CD4-positive, alpha-beta T cell treated with Interleukin-4 for 1 hour (primary cell): ENCODE results near the gene CRHBP.
A peak's percentile ranks its signal among the peaks of the same experiment; 100 is the strongest.
"Not testable (repeated sequence)": the region's sequence is repeated elsewhere in the genome, so short reads cannot be mapped to it uniquely, and the experiment has no call there.

Experiments used
- DNase-seq, 2 donors: peaks; one replicate each; pipeline ENCODE4 v3.0.0-alpha.2; 2020 to 2022

Gene CRHBP

DNA sequence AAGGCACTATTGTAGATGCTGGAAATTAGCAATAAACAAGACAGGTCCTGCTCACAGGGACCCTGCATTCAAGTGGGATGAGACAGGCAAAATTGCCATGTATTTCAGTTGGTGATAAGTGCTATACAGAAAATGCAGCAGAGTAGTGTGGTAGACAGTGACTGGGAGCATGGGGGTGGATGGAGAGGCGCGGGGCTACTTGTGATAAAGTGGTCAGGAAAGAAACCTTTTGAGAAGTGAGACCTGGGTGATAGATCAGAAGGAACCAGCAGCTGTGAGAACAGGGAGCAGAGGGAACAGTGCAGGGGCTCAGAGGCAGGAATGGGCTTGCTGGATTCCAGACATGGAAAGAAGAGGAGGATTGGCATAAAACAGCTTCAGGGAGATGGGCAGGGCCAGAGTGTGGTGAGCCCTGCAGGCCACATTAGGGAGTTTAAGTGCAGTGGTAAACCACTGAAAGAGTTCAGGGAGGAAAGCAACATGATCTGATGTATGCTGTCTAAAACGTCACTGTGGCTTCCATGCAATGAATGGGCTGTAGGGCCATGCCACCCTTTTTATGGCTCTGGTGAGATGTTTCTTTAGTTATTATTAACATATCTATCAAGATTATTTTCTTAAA lies 7.3 kb downstream of the CRHBP start:
- no peak for DNase-seq

DNA sequence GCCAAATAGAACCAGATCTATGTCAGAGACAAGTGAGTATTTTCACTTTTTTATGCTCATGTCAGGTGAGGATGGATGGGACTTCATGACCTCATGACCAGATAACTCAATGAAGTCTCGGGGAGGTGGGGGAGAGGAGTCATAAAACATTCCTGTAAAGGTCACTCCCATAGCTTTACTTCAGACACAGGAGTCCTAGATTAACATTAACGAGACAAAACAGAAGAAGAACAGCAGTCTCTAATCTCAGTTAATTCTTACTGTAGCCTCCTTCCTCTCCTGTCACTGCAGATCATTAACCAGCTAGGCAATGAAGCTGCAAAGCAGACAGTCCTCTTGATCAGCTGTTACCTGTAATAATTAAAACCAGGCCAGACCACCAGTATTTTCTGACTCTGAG lies 11.2 kb downstream of the CRHBP start:
- no peak for DNase-seq

DNA sequence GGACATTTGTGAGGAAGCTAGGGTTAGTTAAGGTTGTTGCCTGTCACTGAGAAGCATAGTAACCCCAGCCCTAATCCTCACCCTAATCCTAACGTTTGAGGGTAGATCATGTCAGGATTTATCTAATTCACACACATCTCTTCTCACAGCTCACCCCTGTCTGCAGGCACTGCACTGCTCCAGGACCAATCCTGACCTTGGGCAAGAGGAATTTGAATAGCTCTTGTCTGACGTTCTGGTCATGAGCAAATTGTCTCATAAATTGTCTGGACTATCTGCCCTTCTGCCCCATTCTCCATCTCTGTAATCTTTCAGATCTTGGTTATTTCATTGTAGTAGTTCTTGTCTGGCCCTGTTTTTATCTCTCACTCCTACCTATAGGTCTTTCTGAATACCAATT lies 18.7 kb downstream of the CRHBP start:
- DNase-seq, result no peak

DNA sequence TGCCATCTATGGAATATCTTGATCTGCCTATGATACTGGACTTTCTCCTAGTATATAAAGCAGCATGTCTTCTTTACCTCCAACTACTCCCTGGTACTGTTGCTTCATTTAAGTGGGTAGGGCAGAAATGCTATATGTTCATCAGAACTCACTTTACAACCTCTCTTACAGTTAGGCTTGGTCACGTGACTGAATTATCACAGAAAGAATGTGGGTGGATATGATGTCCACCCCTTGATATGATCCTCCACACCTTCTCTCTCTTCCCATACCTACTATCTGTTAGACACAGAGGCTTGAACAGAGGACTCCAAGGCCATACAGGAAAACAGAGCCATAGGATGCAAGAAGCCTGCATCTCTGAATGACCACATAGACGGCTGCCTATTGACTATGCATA lies 19.8 kb downstream of the CRHBP start:
- no peak for DNase-seq

DNA sequence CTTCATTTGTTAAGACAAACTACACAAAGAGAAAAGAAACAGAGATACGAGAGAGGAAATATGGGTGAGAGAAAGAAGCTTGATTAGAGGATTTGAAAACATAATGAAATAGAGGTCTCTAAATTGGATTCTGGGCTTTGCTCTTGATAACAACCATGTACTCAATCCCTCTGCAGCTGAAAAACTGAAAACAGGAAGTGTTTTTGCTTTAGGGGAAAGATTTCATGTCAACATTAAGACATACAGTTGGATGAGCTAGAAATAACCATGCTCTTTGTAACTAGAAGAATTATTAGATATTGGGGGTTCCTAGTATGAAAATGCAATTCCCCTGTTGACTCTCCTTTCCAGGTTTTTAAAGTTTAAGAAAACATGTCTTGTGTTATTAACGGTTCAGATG lies 21.9 kb downstream of the CRHBP start:
- no peak for DNase-seq

DNA sequence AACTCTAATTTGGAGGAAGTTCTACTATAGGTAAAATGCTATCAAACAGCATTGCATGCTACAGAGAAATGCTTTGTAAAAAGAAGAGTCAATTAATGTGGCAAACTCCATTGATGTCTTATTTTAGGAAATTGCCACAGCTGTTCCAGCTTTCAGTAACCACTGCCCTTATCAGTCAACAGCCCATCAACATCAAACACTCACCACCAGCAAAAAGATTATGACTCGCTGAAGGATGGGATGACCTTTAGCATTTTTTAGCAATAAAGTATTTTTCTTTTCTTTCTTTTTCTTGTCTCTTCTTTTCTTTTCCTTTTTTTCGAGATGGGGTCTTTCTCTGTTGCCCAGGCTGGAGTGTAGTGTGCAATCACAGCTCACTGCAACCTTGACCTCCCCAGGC lies 26.0 kb downstream of the CRHBP start:
- DNase-seq, result no peak

DNA sequence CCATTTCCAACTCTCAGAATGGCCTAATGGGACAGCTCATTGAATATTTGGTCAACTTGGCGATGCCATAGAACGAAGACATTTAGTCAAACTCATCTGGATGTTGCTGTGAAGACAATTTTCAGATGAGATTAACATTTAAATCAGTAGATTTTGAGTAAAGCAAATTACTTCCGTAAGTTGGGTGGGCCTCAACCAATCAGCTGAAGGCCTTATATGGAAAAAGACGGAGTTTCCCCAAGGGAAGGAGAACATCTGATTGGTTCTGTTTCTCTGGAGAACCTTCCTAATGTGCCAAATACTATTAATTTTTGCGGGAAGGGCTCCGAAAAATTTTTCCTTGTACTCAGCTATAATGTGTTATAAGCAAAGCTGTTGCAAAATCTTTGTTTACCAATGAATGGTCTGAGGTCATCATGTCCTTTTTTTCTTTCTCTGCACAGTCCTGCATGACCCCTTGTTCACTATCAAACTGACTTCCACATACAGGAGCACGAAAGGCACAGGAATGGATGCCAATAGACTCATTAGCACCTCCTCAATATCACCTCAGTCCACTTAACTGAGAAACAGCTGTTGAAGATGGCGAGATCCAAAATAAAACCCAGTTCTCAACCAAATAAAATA lies 27.8 kb downstream of the CRHBP start:
- DNase-seq, result no peak

DNA sequence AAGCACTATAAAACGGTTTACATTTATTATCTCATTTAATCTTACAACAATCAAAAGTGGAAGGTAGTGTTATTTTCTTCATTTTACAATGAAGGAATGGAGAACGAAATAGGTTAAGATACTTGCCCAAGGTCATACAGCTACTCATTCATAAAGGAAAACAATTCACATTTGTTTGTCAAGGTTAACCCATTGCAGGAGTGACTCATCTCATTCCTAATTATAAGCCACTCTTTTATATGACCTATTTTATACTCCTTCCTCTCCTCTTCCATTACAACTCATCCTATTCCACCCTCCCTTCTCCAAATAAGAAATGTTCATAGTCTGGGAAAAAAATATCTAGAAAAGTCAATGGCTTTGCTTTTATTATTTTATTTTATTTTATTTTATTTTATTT lies 29.6 kb downstream of the CRHBP start:
- DNase-seq, result no peak

DNA sequence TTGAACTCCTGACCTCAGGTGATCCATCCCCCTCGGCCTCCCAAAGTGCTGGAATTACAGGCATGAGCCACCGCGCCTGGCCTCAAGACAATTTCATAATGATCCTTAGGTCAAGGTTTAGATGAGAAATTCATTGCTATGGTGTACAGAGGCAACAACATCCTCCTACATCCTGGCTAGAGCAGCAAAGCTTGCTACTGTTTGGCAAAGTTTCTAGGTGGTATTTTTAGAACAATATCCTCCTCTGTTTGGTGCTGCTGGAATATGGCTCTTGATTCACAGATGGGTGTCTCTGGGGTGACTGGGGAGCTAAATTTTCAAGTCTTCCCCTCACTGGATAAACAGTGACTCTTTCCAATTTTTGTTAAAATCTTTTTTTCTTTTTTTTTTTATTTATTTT lies 30.6 kb downstream of the CRHBP start:
- DNase-seq, result no peak

DNA sequence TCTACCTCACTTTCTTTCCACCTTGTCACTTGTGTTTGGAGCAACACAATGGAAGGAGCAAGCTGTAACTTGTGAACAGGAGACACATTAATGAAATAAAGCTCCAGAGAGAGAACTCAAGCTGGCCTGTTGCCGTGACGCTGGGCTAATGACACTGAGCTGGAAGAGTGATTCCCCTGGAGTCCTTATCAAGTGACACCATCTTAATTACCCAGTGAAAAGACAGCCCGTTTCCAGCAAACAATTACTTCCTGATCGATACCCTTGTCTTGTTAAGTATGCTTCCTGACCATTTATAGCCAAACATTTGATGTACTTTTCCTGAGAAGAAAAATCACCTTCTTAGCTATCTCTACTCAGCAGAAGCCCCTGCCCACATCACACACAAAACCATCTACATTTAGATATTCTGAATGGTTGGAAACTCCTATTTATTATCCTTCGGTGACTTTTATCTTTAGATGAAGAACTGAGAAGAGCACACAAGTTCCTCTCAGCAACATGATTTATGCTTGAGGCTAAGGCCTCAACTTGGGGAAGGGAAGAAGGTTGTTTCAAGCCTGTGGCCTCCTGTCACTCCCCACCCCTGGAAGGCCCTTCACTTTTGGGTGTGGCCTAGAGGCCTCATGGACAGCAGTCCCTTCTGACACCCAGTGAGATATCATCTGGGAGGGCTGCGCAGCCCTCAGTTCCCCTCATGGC lies 34.1 kb downstream of the CRHBP start:
- DNase-seq, result no peak

DNA sequence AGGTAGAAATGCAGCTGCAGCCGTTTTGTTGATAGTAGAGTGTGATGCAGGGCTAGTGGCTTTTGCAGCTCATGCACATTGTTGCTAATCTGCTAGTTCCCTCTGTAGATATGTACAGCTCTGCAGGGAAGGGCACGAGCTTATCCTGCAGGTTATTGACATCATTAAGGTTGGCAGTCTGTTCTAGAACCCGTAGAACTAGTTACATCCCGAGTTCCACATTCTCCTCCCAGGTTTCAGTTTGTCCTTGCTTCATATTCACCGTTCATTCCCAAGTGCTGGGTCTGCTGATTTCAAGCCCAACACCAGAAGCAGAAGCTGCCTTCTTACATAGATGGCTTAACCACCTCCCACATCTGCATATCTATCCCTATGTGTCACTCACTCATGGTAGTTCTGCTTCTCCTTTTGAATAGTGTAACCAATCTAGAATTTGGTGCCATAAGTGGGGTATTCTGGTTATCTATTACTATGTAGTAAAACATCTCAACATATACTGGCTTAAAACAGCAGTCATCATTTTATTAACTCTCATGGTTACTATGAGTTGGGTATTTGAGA lies 38.1 kb downstream of the CRHBP start:
- no peak for DNase-seq

DNA sequence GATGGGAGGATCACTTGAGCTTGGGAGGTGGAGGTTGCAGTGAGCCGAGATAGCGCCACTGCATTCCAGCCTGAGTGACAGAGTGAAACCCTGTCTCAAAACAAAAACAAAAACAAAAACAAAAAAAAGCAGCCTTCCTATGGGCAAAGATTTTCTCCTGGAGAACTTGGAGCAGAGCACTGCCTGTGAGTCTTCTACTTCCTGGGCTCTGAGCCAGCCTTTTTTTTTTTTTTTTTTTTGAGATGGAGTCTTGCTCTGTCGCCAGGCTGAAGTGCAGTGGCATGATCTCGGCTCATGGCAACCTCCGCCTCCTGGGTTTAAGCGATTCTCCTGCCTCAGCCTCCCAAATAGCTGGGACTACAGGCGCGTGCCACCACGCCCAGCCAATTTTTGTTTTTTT lies 40.6 kb downstream of the CRHBP start:
- not testable (repeated sequence) for DNase-seq

DNA sequence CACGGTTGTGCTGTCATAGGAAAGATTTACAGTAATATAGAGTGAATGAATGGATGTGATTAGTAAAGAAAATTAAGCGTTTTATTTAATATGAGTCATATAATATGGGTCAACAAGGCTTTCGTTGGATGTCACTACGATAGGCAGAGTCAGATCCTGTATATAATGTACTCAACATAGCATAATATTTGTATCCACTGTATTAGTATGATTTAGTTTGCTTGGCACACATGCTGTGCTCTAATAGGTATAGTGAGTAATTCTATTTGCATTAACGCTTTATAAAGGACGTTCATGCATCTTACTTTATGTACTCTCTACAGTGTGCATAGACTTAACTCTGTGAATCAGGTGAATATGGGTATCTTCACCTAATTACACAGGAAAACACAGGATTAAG lies 41.5 kb downstream of the CRHBP start:
- no peak for DNase-seq

DNA sequence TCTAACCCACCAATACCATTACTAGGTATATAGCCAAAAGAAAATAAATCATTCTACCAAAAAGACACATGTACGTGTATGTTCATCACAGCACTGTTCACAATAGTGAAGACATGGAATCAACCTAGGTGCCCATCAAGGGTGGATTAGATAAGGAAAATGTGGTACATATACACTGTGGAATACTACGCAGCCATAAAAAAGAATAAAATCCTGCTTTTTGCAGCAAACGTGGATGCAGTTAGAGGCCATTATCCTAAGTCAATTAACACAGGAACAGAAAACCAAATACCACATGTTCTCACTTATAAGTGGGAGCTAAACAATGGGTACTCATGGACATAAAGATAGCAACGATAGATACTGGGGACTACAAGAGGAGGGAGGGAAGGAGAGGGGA lies 45.4 kb downstream of the CRHBP start:
- not testable (repeated sequence) for DNase-seq

DNA sequence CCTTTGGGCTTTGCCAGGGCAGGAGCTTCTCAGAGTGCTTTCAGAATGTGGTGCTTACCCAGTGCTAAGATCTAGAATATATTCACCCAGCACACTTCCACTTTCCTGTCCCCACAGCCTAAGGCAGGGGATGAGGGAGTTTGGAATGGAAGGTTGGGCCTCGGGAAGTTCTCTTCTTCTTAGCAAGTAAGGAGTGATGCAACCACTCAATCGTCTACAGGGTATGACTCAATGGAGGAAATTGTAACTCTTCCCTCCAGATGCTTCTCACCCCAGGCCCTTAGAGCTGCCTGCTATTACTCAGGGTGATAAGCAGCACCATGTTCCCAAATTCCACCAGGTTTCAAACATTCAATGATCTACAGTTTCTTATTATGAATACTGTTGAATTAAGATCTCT lies 46.6 kb downstream of the CRHBP start:
- DNase-seq, result no peak

DNA sequence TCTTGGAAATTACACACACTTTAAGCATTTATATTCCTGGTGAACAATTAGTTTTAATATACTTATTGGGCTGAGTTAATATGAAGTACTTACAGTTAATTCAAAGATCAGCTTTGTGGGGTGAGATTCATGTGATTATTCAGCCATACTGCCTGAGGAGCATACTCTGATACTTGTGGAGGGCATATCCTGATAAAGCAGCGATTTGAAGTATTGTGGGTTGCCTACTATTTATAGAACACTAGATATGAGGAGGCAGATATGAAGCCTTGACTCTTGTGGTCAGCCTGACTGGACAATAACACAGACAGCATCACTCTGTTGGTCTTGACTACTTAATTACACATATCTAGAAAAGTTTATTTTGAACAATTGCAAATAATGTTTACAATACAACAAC lies 50.4 kb downstream of the CRHBP start:
- no peak for DNase-seq

DNA sequence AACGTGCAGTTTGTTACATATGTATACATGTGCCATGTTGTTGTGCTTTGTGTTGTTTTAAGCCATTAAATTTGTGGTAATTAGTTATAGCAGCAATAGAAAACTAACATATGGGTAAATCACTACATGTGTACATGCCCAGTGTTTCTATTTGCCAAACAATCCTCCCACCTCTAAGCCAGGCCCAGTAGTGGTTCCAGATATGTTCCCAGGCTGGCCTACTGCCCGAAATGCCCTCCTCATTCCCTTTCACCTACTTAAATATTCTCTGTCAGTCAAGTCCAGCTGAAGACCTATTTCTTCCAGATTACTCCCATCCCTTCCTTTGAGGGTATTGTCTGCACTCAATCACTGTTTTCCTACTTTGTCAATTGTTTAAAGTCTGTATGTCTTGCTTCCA lies 53.3 kb downstream of the CRHBP start:
- DNase-seq, result no peak

DNA sequence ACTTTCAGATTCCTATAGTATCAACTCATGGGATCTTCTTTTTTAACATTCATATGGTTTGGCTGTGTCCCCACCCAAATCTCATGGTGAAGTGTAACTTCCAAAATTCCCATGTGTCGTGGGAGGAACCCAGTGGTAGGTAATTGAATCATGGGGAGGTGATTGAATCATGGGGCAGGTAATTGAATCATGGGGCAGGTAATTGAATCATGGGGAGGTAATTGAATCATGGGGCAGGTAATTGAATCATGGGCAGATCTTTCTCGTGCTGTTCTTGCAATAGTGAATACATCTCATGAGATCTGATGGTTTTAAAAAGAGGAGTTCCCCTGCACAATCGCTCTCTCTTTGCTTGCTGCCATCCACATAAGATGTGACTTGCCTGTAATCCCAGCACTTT lies 55.6 kb downstream of the CRHBP start:
- no peak for DNase-seq

DNA sequence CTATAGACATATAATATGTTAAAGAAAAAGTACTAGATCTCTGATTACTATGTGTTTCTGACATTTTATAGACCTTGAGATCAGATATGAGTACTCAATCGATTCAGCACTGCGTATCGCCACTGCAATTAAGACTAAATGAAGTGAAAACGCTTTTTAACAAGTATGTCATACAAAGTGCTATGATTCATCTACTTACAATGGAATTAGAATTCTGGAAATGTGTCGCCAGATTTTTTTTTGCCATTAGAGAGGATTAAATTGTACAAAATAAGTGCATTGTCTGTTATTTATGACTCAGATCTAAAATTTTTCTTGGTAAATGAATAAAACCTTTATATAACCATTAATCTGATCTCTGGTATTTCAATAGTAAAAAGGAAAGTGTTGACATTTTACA lies 57.4 kb downstream of the CRHBP start:
- DNase-seq, result no peak

DNA sequence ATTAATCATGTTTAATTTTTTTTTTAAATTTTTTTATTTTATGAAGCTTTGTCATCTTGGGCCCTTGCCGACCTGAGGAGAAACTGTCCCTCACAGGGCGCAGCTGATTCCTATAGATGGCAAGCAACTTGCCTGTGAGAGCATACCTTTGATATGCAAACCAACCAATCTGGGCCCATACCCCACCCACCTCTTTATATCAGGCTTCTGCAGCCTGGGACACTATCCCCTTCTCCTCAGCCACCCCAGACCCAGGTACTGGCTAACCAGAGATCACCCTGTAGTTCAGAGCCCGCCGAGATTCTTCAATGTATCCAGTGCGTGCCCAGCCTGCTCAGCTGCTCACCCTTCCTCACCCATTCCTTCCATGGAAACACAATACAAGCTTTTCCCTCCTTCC lies 58.7 kb downstream of the CRHBP start:
- DNase-seq, result no peak

DNA sequence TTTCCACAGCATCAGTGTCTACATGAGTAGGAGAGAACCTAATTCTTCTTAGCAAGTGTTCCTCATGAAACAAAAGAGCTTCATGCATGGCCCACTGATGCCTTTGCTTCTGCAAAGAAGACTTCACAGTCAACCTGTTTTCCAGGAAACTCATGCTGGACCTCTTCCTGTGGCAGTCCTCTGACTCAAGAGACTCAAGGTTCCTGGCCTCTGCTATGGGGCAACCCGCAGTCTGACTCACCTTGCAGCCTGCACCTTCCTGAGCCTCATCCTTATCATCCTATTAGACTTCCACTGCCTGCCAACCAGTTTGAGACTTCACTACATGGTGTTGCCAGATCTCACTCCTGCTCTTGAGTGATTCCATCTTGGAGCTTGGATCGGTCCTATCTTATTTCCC lies 59.8 kb downstream of the CRHBP start:
- DNase-seq, result no peak

DNA sequence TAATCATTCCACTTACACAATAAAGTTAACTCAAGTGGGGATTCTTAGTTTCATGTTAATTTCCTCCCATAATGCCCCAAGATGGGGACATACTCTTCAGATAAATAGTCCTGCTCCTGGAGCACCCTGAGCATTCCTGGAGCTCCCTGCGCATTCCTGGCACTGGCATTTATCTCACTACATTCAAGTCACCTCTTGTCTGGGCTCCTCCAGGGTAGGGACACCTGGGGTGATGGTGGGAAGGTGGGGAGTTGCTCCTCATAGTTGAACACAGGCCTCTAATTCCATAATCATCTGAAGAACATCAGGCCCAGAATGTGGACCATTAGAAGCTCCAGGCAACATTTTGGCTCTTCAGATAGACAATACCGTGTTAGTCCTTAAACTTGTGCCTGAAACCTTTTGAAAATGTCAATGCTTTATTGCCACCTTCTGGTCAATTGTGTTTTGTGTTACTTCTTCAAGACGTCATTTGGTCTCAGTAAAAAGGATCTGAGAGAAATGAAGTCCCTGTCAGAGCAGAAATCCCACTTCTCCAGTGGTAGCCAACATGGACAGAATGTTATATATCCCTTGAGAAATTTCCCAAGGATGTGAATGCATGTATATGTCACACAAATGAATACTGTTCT lies 63.2 kb downstream of the CRHBP start:
- peak in 1 of 2 donors; percentile 15 for DNase-seq

DNA sequence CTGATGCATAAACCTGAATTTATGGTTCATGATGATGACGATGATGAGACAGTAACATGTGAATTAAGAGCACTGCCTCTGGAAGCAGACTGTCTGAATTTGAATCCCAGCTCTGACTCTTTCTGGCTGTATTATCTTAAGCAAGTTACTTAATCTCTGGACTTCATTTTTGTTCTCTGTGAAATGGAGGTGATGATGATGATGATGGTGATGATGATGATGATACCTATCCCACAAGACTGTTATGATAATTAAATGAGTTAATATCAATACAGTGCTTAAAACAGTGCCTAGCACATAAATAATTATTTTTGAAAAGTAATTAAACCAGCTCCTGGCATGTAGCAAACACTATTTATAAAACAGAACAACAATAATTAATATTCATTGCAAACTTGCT lies 64.1 kb downstream of the CRHBP start:
- no peak for DNase-seq

DNA sequence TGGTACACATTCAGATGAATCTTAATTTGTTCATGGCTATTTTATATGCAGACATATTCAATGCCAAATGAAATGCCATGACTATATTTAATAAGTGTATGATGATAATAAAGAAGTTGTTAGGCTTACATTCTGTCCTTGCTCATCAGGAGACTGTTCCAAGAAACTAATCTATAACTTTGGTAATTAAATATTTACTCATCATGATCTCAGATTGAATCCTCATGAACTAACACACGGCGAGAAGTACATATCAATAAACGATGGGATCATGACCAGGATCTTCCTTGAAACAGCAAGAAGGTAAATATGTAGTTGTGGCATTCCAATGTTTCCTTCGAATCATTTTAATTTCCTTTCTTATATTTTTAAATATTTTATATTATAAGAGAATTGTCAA lies 64.8 kb downstream of the CRHBP start:
- DNase-seq, result no peak
